Hematopoietic multipotent progenitor cell treated with erythropoietin and hydrocortisone succinate and interleukin-3 and kit ligand, for 15 days (in vitro differentiated cells): ENCODE data around the gene CCDC92B.

ENCODE experiments used
- DNase-seq: peaks from one replicate; pipeline ENCODE4 v3.0.0-alpha.2; 2015; ENCODE audit warnings: low spot score

Gene CCDC92B

DNA sequence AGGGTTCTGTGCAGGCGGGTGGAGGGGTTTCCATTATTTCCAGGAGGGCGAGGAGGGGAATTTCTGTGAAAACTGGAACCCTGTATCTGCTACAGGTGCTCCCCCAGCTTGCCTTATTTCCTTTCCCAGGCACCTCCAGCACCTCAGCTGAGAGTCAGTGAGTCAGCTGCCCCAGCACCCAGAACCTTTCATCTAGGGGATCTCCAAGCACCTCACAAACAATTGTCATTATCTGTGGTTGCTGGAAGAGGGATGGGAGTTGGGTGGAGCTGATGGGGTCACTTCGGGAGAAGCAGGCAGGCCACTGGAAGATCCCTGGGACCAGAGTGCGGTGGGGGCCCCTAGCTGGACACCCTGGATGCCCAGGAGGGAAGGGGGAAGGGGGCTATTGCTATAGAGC lies 27.8 kb downstream of the CCDC92B start:
- DNase-seq, result no peak

- no peak for DNase-seq
Observed at GRCh38 chr17:2719861-2720260, 29.6 kb downstream of the CCDC92B start.

GRCh38 chr17:2718150-2718938 lies 31.1 kb downstream of the CCDC92B start:
- no peak for DNase-seq

- no peak for DNase-seq
Observed at GRCh38 chr17:2716649-2717048, 32.8 kb downstream of the CCDC92B start.

DNA sequence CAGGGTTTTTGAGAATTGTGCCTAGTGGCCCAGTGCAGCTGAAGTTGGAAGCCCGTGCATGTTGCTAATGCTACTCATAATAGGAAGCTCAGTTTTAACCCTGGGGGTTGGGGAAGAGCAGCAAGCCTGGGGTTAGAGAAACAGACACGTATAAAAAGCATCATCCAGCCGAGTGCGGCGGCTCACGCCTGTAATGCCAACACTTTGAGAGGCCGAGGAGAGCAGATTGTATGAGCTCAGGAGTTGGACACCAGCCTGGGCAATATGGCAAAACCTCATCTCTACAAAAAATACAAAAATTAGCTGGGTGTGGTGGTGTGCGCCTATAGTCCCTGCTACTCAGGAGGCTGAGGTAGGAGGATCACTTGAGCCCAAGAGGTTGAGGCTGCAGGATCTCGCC lies 35.6 kb downstream of the CCDC92B start:
- no peak for DNase-seq

DNA sequence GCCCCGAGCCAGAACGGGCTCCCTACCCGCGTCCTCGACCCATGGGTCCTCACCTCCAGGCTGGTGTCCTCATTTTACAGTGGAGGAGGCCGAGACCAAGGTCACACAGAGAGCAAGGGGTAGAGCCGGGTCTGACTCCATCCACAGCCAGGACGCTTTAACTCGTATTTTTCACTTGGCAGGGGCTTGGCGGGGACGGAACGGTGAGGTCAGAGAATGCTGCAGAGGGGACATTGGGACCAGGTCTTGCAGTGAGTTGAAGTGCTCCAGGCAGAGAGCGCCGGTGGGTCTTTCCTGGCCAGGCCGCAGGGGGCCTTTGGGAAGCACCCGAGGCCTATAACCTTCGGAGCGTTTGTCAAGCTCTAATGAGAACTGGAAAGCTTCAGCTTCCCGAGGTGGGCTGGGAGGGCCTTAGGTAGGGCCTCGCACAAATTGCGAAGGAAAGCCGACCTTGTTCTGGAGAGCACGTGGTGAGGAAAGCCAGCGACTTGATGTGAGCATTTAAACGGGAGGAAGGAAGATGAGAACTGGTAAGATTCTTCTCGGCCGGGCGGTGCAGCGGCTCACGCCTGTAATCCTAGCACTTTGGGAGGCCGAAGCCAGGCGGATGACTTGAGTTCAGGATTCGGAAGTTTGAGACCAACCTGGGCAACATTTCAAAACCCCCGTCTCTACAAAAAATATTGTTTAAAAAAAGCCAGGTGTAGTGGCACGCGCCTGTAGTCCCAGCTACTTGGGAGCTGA lies 37.0 kb downstream of the CCDC92B start:
- DNase-seq, result no peak

DNA sequence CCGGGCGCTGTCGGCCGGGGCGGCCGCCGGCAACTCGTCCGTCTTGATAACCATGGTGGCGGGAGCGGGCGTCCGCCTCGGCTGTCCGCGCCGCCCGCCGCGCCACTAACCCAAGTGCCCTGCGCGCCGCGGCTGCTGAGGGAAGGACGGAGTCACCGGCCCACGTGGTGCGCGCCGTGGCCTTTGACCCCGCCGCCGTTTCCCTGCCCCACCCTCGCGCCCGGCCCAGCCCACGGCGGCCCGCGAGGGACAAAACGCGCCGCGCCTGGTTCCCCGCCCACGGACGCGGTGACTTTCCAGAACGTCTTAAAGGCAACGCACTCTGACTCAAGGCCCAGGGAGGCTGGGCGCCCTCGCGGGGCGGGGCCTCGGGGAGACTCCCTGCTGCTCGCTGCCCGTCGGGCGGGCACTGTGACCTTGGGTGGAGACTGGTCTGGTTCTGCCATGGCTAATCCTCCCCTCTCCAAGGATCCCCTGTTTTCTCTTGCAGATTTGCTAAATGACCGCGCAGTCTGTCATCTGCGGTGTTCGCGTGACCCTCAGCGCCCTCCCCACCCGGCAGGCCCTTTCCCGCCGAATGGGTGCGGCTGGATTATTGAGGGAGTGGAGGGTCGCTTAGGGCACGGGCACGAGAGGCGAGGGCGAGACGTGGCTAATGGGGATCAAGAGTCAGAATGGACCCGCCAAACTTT lies 37.7 kb downstream of the CCDC92B start, which contains the start of gene CLUH:
CLUH (minus strand) TSS at position 157 of the 692 bp plus-strand sequence; CDS start at position 54, 103 bp downstream.
- DNase-seq, result peak; percentile 98

- peak; percentile 21 for DNase-seq
Observed at GRCh38 chr17:2710803-2711607, 38.4 kb downstream of the CCDC92B start.

- no peak for DNase-seq
Observed at GRCh38 chr17:2710071-2710802, 39.2 kb downstream of the CCDC92B start.

DNA sequence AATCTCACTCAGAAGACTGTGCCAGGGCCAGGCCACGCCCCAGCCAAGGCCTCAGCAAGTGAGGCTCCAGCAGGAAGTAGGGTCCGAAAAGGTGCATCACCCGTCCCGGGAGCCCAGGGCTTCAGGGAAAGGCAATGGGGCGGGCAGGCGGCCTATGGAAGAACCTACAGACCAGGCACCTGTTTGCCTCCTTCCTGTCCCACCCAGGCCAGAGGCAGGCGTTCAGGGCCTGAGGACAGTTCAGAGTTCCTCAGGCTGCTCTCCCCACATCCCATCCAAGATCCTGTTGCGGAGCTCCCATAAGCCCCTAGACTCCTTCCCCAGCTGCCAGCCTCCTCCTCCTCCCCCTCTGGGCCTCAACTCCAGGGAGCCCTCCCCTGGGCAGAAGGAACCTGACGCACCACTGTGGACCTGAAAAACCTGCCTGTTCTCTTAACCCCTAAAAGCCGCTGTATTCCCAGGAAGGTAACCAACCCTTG lies 40.2 kb downstream of the CCDC92B start:
- peak; percentile 23 for DNase-seq

GRCh38 chr17:2708585-2709182 lies 40.8 kb downstream of the CCDC92B start:
- no peak for DNase-seq

GRCh38 chr17:2707721-2708584 lies 41.5 kb downstream of the CCDC92B start:
- DNase-seq, result peak; percentile 22

DNA sequence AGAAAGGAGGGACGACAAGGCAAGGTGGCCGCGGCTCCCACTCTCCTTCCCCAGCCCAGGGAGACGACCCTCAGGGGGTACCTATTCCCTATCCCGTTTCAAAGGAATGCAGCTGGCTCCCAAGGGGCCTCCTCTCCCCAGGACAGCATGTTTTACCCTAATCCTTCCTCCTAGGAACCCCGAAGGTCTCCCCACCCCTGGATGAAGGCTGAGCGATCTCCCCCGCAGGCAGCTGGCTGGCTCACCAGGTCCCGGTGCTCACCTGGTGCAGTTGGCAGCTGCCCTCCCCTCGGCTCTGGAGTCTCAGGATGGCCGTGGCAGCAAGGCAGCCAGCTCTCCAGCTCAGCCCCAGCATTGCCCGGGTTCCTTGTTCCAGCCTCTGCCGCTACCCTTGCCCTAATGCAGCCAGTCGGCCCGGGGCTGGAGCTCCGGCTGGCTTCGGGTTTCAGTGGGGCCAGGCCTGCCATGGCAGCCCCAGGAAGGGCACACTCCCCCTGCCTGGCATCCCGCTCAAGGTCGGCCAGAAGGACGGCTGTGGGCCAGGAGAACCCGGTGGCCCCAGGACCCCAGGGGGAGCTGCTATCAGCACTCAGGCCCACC lies 42.4 kb downstream of the CCDC92B start:
- DNase-seq, result no peak

GRCh38 chr17:2705888-2706795 lies 43.3 kb downstream of the CCDC92B start:
- no peak for DNase-seq

GRCh38 chr17:2705263-2705662 lies 44.2 kb downstream of the CCDC92B start:
- no peak for DNase-seq

- DNase-seq, result no peak
Observed at GRCh38 chr17:2704890-2705248, 44.6 kb downstream of the CCDC92B start.

DNA sequence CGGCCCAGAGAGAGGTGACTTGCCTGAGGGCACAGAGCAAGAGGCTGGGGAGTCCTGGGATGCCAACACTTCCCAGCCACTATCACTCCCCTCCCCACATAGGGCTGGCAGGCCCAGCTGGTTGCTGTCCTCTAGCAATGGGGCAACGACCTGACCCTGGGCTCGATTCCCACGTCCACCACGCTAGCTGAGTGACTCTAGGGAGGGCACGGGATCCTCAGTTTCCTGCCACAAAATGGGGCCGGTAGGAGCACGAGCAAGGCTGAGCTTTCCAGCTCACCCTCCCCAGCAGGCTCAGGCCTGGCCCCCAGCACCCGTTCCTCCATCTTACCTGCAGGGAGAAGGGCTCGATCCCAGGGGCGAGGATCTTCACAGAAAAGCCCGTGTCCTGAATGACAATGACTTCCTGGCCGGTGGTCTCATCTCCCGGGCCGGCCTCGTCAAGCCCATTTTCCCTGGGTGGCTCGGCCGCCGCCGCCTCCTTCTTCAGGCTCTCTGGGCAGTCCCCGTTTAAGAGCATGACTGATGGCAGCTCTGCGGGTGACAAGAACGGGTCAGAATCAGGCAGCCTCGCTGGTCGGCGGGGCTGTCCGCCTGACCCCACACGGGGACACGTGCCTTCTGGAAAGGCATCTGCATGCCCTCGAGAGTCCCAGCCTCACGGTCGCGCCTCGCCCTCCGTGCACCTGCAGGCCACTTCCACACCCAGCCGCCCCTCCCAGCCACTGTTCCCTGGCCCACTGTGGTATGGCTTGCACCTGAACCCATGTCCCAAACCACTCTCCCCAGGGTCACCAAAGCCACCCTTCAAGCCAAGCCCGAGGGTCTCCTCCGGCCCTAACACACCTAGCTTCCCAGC lies 45.2 kb downstream of the CCDC92B start:
- no peak for DNase-seq
